HG03159 (cell line): Measurements from ENCODE around the gene PRR23B.

Source experiments
- ATAC-seq: cut with Tn5 transposase; IDR thresholded peaks from one replicate; pipeline ENCODE4 v1.9.1; 2021; ENCODE audit warnings: mild to moderate bottlenecking, moderate library complexity; ENCODE audit not compliant: unreplicated experiment

PRR23B gene

GRCh38 chr3:138975351-138975750 lies 45.4 kb downstream of the PRR23B start:
- ATAC-seq = no peak

- no peak for ATAC-seq
Measured at GRCh38 chr3:138974462-138974861, 46.3 kb downstream of the PRR23B start.

GRCh38 chr3:138972941-138973340 lies 47.8 kb downstream of the PRR23B start:
- ATAC-seq = no peak

- ATAC-seq = no peak
Measured at GRCh38 chr3:138971766-138972320, 48.9 kb downstream of the PRR23B start.
